Measurements from ENCODE around the gene AKR1D1. TPM values are rescaled to one million over a fixed set of nuclear protein-coding genes. Genes with fewer than 3 reads are reported as not detected.

The AKR1D1 gene
- total RNA-seq, 1 experiment from 2014 or later = not detected

DNA sequence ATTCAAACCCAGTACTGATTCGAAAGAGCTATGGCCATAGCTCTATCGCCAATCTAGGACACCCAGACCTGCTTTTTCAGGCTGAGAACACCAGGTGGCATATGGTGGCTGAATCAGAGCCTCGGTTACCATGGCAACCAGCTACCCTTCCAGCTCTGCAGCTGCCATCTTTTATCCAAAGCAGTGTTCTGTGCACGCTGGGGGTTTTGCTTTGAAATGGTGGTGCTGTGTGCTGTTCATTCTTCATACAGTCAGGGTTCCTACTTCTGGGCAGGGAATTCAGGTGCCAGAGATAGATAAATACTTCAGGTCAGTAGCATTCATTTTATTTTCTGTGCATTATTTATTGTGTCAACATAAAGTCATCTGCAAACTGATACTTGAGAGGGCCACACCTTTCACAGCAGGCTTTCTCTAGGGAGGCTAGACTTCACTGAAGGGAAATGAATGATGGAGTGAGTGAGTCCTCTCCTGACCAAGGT lies 85.4 kb downstream of the AKR1D1 start:
- peak; percentile 78 to 81 for DNase-seq
- ChIA-PET POLR2A (ENCODE audit: unreplicated experiment) (no interaction called here), CTCF (interaction anchor here (0.5 to 1.1 kb wide), 4 partner anchors 300 to 577 kb away, joined by 3 to 15 read pairs (median 6); no protein-coding TSS in a partner anchor)
- H3K9me2 ChIP-seq (ENCODE audit: insufficient read depth) = no peaks in the 10 kb centered on the region
- H3K27me3 ChIP-seq (ENCODE audit: insufficient read depth, low read depth) = no peaks in the 10 kb centered on the region
- peaks cover 9% of the 10 kb centered on the region; the same call in 1 of the 2 replicates for H3K9me3 ChIP-seq (ENCODE audit: insufficient read depth, low read depth)
- no peaks in the 10 kb centered on the region for H4K20me1 ChIP-seq (ENCODE audit: insufficient read depth)
- H3K4me3 ChIP-seq = no peak overlapping the region
- peaks cover 9% of the 10 kb centered on the region; the same call in 1 of the 2 replicates for H3F3A ChIP-seq (ENCODE audit: insufficient read depth, low read depth)
- TF ChIP-seq, protein P1, sequence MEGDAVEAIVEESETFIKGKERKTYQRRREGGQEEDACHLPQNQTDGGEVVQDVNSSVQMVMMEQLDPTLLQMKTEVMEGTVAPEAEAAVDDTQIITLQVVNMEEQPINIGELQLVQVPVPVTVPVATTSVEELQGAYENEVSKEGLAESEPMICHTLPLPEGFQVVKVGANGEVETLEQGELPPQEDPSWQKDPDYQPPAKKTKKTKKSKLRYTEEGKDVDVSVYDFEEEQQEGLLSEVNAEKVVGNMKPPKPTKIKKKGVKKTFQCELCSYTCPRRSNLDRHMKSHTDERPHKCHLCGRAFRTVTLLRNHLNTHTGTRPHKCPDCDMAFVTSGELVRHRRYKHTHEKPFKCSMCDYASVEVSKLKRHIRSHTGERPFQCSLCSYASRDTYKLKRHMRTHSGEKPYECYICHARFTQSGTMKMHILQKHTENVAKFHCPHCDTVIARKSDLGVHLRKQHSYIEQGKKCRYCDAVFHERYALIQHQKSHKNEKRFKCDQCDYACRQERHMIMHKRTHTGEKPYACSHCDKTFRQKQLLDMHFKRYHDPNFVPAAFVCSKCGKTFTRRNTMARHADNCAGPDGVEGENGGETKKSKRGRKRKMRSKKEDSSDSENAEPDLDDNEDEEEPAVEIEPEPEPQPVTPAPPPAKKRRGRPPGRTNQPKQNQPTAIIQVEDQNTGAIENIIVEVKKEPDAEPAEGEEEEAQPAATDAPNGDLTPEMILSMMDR (conservative IDR thresholded peaks at IDR 0.05) = peak; percentile 89
- TF ChIP-seq EZH2 (IDR thresholded peaks at IDR 0.05; ENCODE audit: low read depth) = no peak
- H3K4me1 ChIP-seq (replicated peaks; ENCODE audit: insufficient read depth) = 0 out of 2 replicates have a peak, but pooled peaks cover 9% of the 10 kb centered on the region
- peak overlapping the region; percentile 5; the same call in 1 of the 2 replicates for H2AFZ ChIP-seq
- no TSS peak for BruUV-seq (replicated peaks)
- H3K27ac ChIP-seq = no peak overlapping the region
- intact Hi-C loops (cut with micrococcal nuclease; ENCODE audit: unreplicated experiment) = loop anchor here (1.0 to 10.0 kb wide), 3 partner anchors 257 to 577 kb away; no protein-coding TSS in a partner anchor
- H3K4me2 ChIP-seq = peak overlapping the region; percentile 34
- H3K79me2 ChIP-seq (ENCODE audit: low read depth) = no peaks in the 10 kb centered on the region
- no peaks in the 10 kb centered on the region for H3K36me3 ChIP-seq (ENCODE audit: low read depth)

DNA sequence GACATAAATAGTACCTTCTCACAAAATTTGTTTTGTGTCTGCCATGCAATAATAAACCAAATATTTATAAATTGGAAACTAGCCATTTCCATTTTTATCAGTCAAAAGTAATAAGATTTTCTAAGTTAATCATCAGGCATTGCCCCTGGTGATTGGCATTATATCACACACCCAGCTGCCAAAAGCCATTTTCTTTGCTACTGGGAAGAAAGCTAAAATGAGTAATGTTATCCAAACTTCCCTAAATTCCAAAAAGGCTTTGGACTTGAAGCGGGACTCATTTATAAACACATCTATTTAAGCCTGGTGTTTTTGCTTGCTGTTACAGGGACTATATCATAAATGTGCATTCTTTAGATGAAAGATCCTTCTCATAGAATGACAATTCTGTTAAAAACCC lies 86.0 kb downstream of the AKR1D1 start:
- ChIA-PET POLR2A (ENCODE audit: unreplicated experiment) (no interaction called here), CTCF (interaction anchor here (1.1 kb wide), 1 partner anchor 576 kb away, joined by 15 read pairs; no protein-coding TSS in a partner anchor)
- no peak overlapping the region for H3K27ac ChIP-seq
- H3K79me2 ChIP-seq (ENCODE audit: low read depth) = no peaks in the 10 kb centered on the region
- H2AFZ ChIP-seq = no peak overlapping the region
- H3K4me2 ChIP-seq = no peak overlapping the region
- H3F3A ChIP-seq (ENCODE audit: insufficient read depth, low read depth) = peaks cover 9% of the 10 kb centered on the region; the same call in 1 of the 2 replicates
- no peaks in the 10 kb centered on the region for H4K20me1 ChIP-seq (ENCODE audit: insufficient read depth)
- H3K9me2 ChIP-seq (ENCODE audit: insufficient read depth) = no peaks in the 10 kb centered on the region
- TF ChIP-seq, protein P1 (conservative IDR thresholded peaks at IDR 0.05) = no peak
- TF ChIP-seq EZH2 (IDR thresholded peaks at IDR 0.05; ENCODE audit: low read depth) = no peak
- BruUV-seq (replicated peaks) = no TSS peak
- 0 out of 2 replicates have a peak, but pooled peaks cover 9% of the 10 kb centered on the region for H3K4me1 ChIP-seq (replicated peaks; ENCODE audit: insufficient read depth)
- peaks cover 9% of the 10 kb centered on the region; the same call in 1 of the 2 replicates for H3K9me3 ChIP-seq (ENCODE audit: insufficient read depth, low read depth)
- H3K4me3 ChIP-seq = no peak overlapping the region
- H3K36me3 ChIP-seq (ENCODE audit: low read depth) = no peaks in the 10 kb centered on the region
- intact Hi-C loops (cut with micrococcal nuclease; ENCODE audit: unreplicated experiment) = loop anchor here (10.0 kb wide), 1 partner anchor 257 kb away; no protein-coding TSS in a partner anchor
- DNase-seq = no peak
- no peaks in the 10 kb centered on the region for H3K27me3 ChIP-seq (ENCODE audit: insufficient read depth, low read depth)

DNA sequence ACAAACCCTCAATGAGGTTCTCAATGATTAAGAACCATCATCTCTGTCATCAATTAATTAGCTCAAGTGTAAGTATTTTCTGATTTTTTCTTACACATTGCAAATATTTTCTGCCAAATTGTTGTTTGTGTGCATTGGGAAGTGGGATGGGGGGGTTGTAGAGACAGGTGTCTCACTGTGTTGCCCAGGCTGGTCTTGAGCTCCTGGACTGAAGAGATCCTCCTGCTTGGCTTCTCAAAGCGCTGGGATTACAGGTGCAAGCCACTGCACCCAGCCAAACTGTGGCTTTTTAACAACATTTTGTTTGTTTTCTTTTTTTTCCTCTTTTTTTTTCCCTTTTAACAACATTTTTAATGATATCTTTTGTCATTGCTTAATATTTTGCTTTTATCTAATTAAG lies 87.5 kb downstream of the AKR1D1 start:
- ChIA-PET CTCF (no interaction called here), POLR2A (ENCODE audit: unreplicated experiment) (no interaction called here)
- Histone ChIP-seq H3K4me2 (no peak overlapping the region), H3K27me3 (ENCODE audit: insufficient read depth, low read depth) (no peaks in the 10 kb centered on the region), H3K9me2 (ENCODE audit: insufficient read depth) (no peaks in the 10 kb centered on the region), H3K4me3 (no peak overlapping the region), H4K20me1 (ENCODE audit: insufficient read depth) (no peaks in the 10 kb centered on the region), H3K79me2 (ENCODE audit: low read depth) (no peaks in the 10 kb centered on the region), H2AFZ (no peak overlapping the region), H3K9me3 (ENCODE audit: insufficient read depth, low read depth) (peaks cover 9% of the 10 kb centered on the region; the same call in 1 of the 2 replicates), H3K27ac (no peak overlapping the region), H3K36me3 (ENCODE audit: low read depth) (no peaks in the 10 kb centered on the region), H3F3A (ENCODE audit: insufficient read depth, low read depth) (peaks cover 9% of the 10 kb centered on the region; the same call in 1 of the 2 replicates), H3K4me1 (replicated peaks; ENCODE audit: insufficient read depth) (0 out of 2 replicates have a peak, but pooled peaks cover 9% of the 10 kb centered on the region)
- intact Hi-C loops (cut with micrococcal nuclease; ENCODE audit: unreplicated experiment) = loop anchor here (10.0 kb wide), 1 partner anchor 259 kb away; no protein-coding TSS in a partner anchor
- no peak for DNase-seq
- no peak for TF ChIP-seq EZH2 (IDR thresholded peaks at IDR 0.05; ENCODE audit: low read depth)
- TF ChIP-seq, protein P1 (conservative IDR thresholded peaks at IDR 0.05) = no peak
- no TSS peak for BruUV-seq (replicated peaks)

Measured in PC-9 (cell line).